ENCODE results near the gene LRP1B.

GRCh38 chr2:142100139-142100873 is 30.5 kb downstream of the LRP1B start:
- TF ChIP-seq EP300 (IDR thresholded peaks at IDR 0.05) (no peak), CTCF (IDR thresholded peaks at IDR 0.05) (no peak), USF2 (IDR thresholded peaks at IDR 0.05) (no peak), HMGXB4 (CRISPR knock-in tag; IDR thresholded peaks at IDR 0.05; ENCODE audit: borderline replicate concordance) (no peak), TP53 (CRISPR knock-in tag; IDR thresholded peaks at IDR 0.05) (no peak), E2F6 (IDR thresholded peaks at IDR 0.05; ENCODE audit: borderline replicate concordance, low read depth) (no peak), RAD21 (conservative IDR thresholded peaks at IDR 0.05 in 1 of 2, IDR thresholded peaks at IDR 0.05 in 1 of 2) (no peak), POLR2AphosphoS2 (conservative IDR thresholded peaks at IDR 0.05; ENCODE audit: low read length) (no peak), CEBPB (IDR thresholded peaks at IDR 0.05) (no peak), ESRRA (IDR thresholded peaks at IDR 0.05; ENCODE audit: borderline replicate concordance, low read length) (no peak), NR3C1 (IDR thresholded peaks at IDR 0.05) (no peak), POLR2A (IDR thresholded peaks at IDR 0.05; ENCODE audit: low read length) (no peak), JUNB (IDR thresholded peaks at IDR 0.05) (no peak)

Measured in A549 (cell line).